GM23338 (cell line): ENCODE data around the gene ARHGEF11. TPM values are rescaled to one million over a fixed set of nuclear protein-coding genes. Genes with fewer than 3 reads are reported as not detected.

Source experiments
- ATAC-seq: fragments of 200-7000 bp; cut with Tn5 transposase; 3 replicates; pipeline ENCODE4 v1.9.1; 2020
- DNase-seq: peaks from one replicate; pipeline ENCODE4 v3.0.0-alpha.2; 2015; ENCODE audit warnings: low spot score
- H2AFZ ChIP-seq: fragments of 200-600 bp; sonication (generic); 2 replicates; pipeline ENCODE4 v1.8.0; 2016; ENCODE audit warnings: antibody characterized with exemption, mild to moderate bottlenecking, moderate library complexity
- H3F3A ChIP-seq: fragments of 200-600 bp; sonication (generic); replicated peaks from 2 replicates; pipeline ENCODE4 v1.8.0; 2017; ENCODE audit warnings: antibody characterized with exemption, mixed run types, low read depth
- H3K27ac ChIP-seq: fragments of 200-600 bp; sonication (generic); 2 replicates; pipeline ENCODE4 v1.6.1; 2016; ENCODE audit warnings: low read depth
- H3K27me3 ChIP-seq: fragments of 200-600 bp; sonication (generic); 2 replicates; pipeline ENCODE4 v1.8.0; 2016; ENCODE audit warnings: mild to moderate bottlenecking, mixed run types, moderate library complexity; ENCODE audit not compliant: insufficient read depth
- H3K36me3 ChIP-seq: fragments of 200-600 bp; sonication (generic); 2 replicates; pipeline ENCODE4 v1.8.0; 2016; ENCODE audit warnings: mild to moderate bottlenecking; ENCODE audit not compliant: insufficient read depth
- H3K4me1 ChIP-seq: fragments of 200-600 bp; sonication (generic); 2 replicates; pipeline ENCODE4 v1.8.0; 2016; ENCODE audit warnings: mild to moderate bottlenecking, moderate library complexity; ENCODE audit not compliant: insufficient read depth
- H3K4me2 ChIP-seq: fragments of 200-600 bp; sonication (generic); 2 replicates; pipeline ENCODE4 v1.7.1; 2017; ENCODE audit warnings: mixed run types
- H3K4me3 ChIP-seq: fragments of 200-600 bp; sonication (generic); 2 replicates; pipeline ENCODE4 v1.6.1; 2016; ENCODE audit warnings: mixed run types
- H3K79me2 ChIP-seq: fragments of 200-600 bp; sonication (generic); replicated peaks from 2 replicates; pipeline ENCODE4 v1.8.0; 2017; ENCODE audit warnings: mild to moderate bottlenecking; ENCODE audit not compliant: insufficient read depth
- H3K9me2 ChIP-seq: fragments of 200-600 bp; sonication (generic); 2 replicates; pipeline ENCODE4 v1.8.0; 2017; ENCODE audit not compliant: insufficient read depth
- H4K20me1 ChIP-seq: fragments of 200-600 bp; sonication (generic); replicated peaks from 2 replicates; pipeline ENCODE4 v1.8.0; 2017; ENCODE audit warnings: mild to moderate bottlenecking; ENCODE audit not compliant: insufficient read depth
- H3K27ac Mint-ChIP-seq: 2 replicates; pipeline ENCODE4 v1.8.0; 2020; ENCODE audit warnings: inconsistent platforms, mild to moderate bottlenecking, moderate library complexity, mixed read lengths
- H3K27me3 Mint-ChIP-seq: 3 replicates; pipeline ENCODE4 v1.8.0; 2022; ENCODE audit warnings: low read depth, mild to moderate bottlenecking, moderate library complexity, mixed read lengths, inconsistent platforms; ENCODE audit not compliant: insufficient read depth, poor library complexity
- H3K36me3 Mint-ChIP-seq: 3 replicates; pipeline ENCODE4 v1.8.0; 2021; ENCODE audit warnings: low read depth, mild to moderate bottlenecking, inconsistent platforms, moderate library complexity, mixed read lengths
- H3K4me1 Mint-ChIP-seq: 3 replicates; pipeline ENCODE4 v1.8.0; 2020; ENCODE audit warnings: mild to moderate bottlenecking, inconsistent platforms, mixed read lengths
- H3K4me3 Mint-ChIP-seq: 3 replicates; pipeline ENCODE4 v1.8.0; 2021; ENCODE audit warnings: moderate library complexity, mild to moderate bottlenecking, inconsistent platforms, mixed read lengths
- H3K9me3 Mint-ChIP-seq: 3 replicates; pipeline ENCODE4 v1.8.0; 2020; ENCODE audit warnings: moderate library complexity, mild to moderate bottlenecking, inconsistent platforms, mixed read lengths
- CREB1 ChIP-seq: fragments of 250-450 bp; sonication (Bioruptor Pico); IDR thresholded peaks from 2 replicates; pipeline ENCODE4 v1.5.0; 2020; ENCODE audit warnings: low read depth, mild to moderate bottlenecking, moderate library complexity
- EZH2 ChIP-seq: fragments of 200-600 bp; sonication (generic); IDR thresholded peaks from one replicate; pipeline ENCODE4 v1.8.0; 2017; ENCODE audit warnings: antibody characterized with exemption, mild to moderate bottlenecking, low read depth; ENCODE audit not compliant: unreplicated experiment
- EZH2phosphoT487 ChIP-seq: fragments of 200-600 bp; sonication (generic); IDR thresholded peaks from one replicate; pipeline ENCODE4 v1.8.1; 2018; ENCODE audit warnings: antibody characterized with exemption; ENCODE audit not compliant: unreplicated experiment
- JUNB ChIP-seq: IDR thresholded peaks from one replicate; pipeline ENCODE4 v1.6.1; 2016; ENCODE audit warnings: antibody characterized with exemption; ENCODE audit not compliant: unreplicated experiment
- NANOG ChIP-seq: IDR thresholded peaks from 2 replicates; pipeline ENCODE4 v1.6.1; 2016; ENCODE audit warnings: antibody characterized with exemption, borderline replicate concordance
- POLR2AphosphoS5 ChIP-seq: IDR thresholded peaks from 2 replicates; pipeline ENCODE4 v1.6.1; 2016; ENCODE audit warnings: antibody characterized with exemption, low read depth
- STAT1 ChIP-seq: IDR thresholded peaks from one replicate; pipeline ENCODE4 v1.6.1; 2016; ENCODE audit warnings: antibody characterized with exemption; ENCODE audit not compliant: unreplicated experiment
- ZNF114 ChIP-seq: fragments of 250-450 bp; sonication (Bioruptor Pico); IDR thresholded peaks from 2 replicates; pipeline ENCODE4 v1.5.0; 2020; ENCODE audit warnings: mild to moderate bottlenecking, moderate library complexity
- ZNF331 ChIP-seq: fragments of 250-450 bp; sonication (Bioruptor Pico); IDR thresholded peaks from 2 replicates; pipeline ENCODE4 v1.5.0; 2020; ENCODE audit warnings: low read depth, mild to moderate bottlenecking, moderate library complexity
- polyA plus RNA-seq: library from polyadenylated mRNA; unstranded; fragments of >200 nt; fragmentation: Nextera tagmentation; extraction: Ambion mirVana; gene quantifications from 2 replicates; pipeline ENCODE4 v1.2.1, GENCODE V29; 2016
- total RNA-seq: library from RNA; depleted of rRNA; stranded (reverse); fragments of >200 nt; shearing (Covaris generic); gene quantifications from 2 replicates; pipeline ENCODE4 v1.2.3, GENCODE V29; 2014
- TF ChIP-seq, protein P1 (sequence below): IDR thresholded peaks from 2 replicates; pipeline ENCODE4 v1.6.1; 2016; ENCODE audit warnings: antibody characterized with exemption
- TF ChIP-seq, protein P2 (sequence below), 2 experiments: fragments of 200-600 bp in 1 of 2; sonication (generic) in 1 of 2; conservative IDR thresholded peaks; 2 replicates each; pipeline versions ENCODE4 v1.5.1 to v1.6.1; 2016 to 2017; ENCODE audit warnings: antibody characterized with exemption in 2 of 2, low read depth in 2 of 2, mild to moderate bottlenecking in 2 of 2, moderate library complexity in 1 of 2
- TF ChIP-seq, protein P3 (sequence below): fragments of 250-450 bp; sonication (Bioruptor Pico); IDR thresholded peaks from 2 replicates; pipeline ENCODE4 v1.5.0; 2020; ENCODE audit warnings: mild to moderate bottlenecking, moderate library complexity
- TF ChIP-seq, protein P4 (sequence below): IDR thresholded peaks from one replicate; pipeline ENCODE4 v1.6.1; 2018; ENCODE audit warnings: antibody characterized with exemption; ENCODE audit not compliant: unreplicated experiment

Gene ARHGEF11
- total and polyA plus RNA-seq, 2 experiments from 2014 or later = 12.3 to 33.7 TPM

DNA sequence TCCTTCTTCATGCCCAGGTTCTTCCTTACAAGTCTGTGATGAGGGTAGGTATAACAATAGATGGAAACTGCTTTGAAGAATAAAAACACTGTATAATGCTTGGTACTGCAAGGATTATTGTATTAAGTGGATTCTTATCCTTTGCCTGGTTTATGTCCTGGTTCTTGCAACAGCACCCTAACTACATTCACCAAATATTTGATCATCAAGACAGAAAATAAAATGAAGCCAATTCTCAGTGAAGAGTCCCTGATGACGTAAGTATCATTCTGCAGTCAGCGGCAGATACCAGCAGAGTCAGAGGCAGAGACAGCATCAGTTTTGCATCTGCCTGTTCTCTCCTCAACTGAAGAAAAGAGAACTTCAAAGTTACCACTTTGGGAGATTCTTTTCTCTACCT lies 19.7 kb downstream of the ARHGEF11 start (continued):
- TF ChIP-seq, protein P1, sequence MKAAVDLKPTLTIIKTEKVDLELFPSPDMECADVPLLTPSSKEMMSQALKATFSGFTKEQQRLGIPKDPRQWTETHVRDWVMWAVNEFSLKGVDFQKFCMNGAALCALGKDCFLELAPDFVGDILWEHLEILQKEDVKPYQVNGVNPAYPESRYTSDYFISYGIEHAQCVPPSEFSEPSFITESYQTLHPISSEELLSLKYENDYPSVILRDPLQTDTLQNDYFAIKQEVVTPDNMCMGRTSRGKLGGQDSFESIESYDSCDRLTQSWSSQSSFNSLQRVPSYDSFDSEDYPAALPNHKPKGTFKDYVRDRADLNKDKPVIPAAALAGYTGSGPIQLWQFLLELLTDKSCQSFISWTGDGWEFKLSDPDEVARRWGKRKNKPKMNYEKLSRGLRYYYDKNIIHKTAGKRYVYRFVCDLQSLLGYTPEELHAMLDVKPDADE = no peak
- TF ChIP-seq JUNB = no peak
- no peak for TF ChIP-seq CREB1 (CRISPR knock-in tag)
- no peak for TF ChIP-seq STAT1
- TF ChIP-seq, protein P2, sequence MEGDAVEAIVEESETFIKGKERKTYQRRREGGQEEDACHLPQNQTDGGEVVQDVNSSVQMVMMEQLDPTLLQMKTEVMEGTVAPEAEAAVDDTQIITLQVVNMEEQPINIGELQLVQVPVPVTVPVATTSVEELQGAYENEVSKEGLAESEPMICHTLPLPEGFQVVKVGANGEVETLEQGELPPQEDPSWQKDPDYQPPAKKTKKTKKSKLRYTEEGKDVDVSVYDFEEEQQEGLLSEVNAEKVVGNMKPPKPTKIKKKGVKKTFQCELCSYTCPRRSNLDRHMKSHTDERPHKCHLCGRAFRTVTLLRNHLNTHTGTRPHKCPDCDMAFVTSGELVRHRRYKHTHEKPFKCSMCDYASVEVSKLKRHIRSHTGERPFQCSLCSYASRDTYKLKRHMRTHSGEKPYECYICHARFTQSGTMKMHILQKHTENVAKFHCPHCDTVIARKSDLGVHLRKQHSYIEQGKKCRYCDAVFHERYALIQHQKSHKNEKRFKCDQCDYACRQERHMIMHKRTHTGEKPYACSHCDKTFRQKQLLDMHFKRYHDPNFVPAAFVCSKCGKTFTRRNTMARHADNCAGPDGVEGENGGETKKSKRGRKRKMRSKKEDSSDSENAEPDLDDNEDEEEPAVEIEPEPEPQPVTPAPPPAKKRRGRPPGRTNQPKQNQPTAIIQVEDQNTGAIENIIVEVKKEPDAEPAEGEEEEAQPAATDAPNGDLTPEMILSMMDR (conservative IDR thresholded peaks at IDR 0.05; ENCODE audit: low read depth in 2 of 2) = no peak

DNA sequence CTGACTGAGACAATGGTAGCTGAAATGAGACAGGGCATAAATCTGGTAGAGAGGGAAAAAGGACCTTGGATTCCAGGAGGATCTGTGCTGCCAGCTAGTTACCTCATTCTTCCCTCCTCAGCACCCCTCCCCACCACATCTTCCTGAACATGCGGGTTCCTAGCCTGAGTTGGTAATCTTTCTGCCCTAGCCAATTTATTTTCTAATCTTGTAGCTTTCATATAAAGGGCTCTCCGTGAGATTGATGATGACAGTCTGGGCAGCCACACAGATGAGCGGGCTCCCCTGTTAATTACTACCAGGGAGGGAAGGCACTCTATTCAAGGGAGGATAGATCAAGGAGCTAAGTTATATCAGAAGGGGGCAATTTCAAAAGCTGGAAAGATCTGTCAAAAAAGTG lies 20.2 kb downstream of the ARHGEF11 start:
- ATAC-seq = no peak
- Histone ChIP-seq H3F3A (no peaks in the 10 kb centered on the region), H3K36me3 (no peaks in the 10 kb centered on the region), H3K4me2 (no peak overlapping the region; the same call in 1 of the 2 replicates), H3K79me2 (peaks cover 100% of the 10 kb centered on the region), H3K9me2 (peaks cover 4% of the 10 kb centered on the region; the same call in 1 of the 2 replicates), H3K27ac (no peak overlapping the region), H3K4me1 (peaks cover 15% of the 10 kb centered on the region; the same call in 1 of the 2 replicates), H3K27me3 (no peaks in the 10 kb centered on the region), H4K20me1 (peaks cover 4% of the 10 kb centered on the region; the same call in 1 of the 2 replicates), H2AFZ (no peak overlapping the region), H3K4me3 (no peak overlapping the region)
- no peak for DNase-seq
- Mint-ChIP-seq H3K9me3 (peaks cover 15% of the 10 kb centered on the region), H3K4me3 (no peak overlapping the region), H3K27ac (no peak overlapping the region), H3K27me3 (no peaks in the 10 kb centered on the region), H3K36me3 (peaks cover 36% of the 10 kb centered on the region; the same call in 2 of the 3 replicates), H3K4me1 (peaks cover 13% of the 10 kb centered on the region)
- TF ChIP-seq ZNF331 (no peak), JUNB (no peak), CREB1 (CRISPR knock-in tag) (no peak), ZNF114 (no peak), EZH2phosphoT487 (no peak), STAT1 (no peak), EZH2 (no peak), POLR2AphosphoS5 (no peak), NANOG (no peak)
- TF ChIP-seq, protein P3, sequence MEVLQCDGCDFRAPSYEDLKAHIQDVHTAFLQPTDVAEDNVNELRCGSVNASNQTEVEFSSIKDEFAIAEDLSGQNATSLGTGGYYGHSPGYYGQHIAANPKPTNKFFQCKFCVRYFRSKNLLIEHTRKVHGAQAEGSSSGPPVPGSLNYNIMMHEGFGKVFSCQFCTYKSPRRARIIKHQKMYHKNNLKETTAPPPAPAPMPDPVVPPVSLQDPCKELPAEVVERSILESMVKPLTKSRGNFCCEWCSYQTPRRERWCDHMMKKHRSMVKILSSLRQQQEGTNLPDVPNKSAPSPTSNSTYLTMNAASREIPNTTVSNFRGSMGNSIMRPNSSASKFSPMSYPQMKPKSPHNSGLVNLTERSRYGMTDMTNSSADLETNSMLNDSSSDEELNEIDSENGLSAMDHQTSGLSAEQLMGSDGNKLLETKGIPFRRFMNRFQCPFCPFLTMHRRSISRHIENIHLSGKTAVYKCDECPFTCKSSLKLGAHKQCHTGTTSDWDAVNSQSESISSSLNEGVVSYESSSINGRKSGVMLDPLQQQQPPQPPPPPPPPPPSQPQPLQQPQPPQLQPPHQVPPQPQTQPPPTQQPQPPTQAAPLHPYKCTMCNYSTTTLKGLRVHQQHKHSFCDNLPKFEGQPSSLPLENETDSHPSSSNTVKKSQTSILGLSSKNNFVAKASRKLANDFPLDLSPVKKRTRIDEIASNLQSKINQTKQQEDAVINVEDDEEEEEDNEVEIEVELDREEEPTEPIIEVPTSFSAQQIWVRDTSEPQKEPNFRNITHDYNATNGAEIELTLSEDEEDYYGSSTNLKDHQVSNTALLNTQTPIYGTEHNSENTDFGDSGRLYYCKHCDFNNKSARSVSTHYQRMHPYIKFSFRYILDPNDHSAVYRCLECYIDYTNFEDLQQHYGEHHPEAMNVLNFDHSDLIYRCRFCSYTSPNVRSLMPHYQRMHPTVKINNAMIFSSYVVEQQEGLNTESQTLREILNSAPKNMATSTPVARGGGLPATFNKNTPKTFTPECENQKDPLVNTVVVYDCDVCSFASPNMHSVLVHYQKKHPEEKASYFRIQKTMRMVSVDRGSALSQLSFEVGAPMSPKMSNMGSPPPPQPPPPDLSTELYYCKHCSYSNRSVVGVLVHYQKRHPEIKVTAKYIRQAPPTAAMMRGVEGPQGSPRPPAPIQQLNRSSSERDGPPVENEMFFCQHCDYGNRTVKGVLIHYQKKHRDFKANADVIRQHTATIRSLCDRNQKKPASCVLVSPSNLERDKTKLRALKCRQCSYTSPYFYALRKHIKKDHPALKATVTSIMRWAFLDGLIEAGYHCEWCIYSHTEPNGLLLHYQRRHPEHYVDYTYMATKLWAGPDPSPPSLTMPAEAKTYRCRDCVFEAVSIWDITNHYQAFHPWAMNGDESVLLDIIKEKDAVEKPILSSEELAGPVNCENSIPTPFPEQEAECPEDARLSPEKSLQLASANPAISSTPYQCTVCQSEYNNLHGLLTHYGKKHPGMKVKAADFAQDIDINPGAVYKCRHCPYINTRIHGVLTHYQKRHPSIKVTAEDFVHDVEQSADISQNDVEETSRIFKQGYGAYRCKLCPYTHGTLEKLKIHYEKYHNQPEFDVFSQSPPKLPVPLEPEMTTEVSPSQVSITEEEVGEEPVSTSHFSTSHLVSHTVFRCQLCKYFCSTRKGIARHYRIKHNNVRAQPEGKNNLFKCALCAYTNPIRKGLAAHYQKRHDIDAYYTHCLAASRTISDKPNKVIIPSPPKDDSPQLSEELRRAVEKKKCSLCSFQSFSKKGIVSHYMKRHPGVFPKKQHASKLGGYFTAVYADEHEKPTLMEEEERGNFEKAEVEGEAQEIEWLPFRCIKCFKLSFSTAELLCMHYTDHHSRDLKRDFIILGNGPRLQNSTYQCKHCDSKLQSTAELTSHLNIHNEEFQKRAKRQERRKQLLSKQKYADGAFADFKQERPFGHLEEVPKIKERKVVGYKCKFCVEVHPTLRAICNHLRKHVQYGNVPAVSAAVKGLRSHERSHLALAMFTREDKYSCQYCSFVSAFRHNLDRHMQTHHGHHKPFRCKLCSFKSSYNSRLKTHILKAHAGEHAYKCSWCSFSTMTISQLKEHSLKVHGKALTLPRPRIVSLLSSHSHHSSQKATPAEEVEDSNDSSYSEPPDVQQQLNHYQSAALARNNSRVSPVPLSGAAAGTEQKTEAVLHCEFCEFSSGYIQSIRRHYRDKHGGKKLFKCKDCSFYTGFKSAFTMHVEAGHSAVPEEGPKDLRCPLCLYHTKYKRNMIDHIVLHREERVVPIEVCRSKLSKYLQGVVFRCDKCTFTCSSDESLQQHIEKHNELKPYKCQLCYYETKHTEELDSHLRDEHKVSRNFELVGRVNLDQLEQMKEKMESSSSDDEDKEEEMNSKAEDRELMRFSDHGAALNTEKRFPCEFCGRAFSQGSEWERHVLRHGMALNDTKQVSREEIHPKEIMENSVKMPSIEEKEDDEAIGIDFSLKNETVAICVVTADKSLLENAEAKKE (CRISPR knock-in tag) = no peak
- TF ChIP-seq, protein P4, sequence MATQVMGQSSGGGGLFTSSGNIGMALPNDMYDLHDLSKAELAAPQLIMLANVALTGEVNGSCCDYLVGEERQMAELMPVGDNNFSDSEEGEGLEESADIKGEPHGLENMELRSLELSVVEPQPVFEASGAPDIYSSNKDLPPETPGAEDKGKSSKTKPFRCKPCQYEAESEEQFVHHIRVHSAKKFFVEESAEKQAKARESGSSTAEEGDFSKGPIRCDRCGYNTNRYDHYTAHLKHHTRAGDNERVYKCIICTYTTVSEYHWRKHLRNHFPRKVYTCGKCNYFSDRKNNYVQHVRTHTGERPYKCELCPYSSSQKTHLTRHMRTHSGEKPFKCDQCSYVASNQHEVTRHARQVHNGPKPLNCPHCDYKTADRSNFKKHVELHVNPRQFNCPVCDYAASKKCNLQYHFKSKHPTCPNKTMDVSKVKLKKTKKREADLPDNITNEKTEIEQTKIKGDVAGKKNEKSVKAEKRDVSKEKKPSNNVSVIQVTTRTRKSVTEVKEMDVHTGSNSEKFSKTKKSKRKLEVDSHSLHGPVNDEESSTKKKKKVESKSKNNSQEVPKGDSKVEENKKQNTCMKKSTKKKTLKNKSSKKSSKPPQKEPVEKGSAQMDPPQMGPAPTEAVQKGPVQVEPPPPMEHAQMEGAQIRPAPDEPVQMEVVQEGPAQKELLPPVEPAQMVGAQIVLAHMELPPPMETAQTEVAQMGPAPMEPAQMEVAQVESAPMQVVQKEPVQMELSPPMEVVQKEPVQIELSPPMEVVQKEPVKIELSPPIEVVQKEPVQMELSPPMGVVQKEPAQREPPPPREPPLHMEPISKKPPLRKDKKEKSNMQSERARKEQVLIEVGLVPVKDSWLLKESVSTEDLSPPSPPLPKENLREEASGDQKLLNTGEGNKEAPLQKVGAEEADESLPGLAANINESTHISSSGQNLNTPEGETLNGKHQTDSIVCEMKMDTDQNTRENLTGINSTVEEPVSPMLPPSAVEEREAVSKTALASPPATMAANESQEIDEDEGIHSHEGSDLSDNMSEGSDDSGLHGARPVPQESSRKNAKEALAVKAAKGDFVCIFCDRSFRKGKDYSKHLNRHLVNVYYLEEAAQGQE = no peak
